UCSD-AML1 (cell line): ENCODE results near the gene NUMB.

Experiments
- DNase-seq: peaks from one replicate; lab custom pipeline; 2025; ENCODE audit not compliant: unreplicated experiment; lab: John Stamatoyannopoulos, UW

NUMB gene

DNA sequence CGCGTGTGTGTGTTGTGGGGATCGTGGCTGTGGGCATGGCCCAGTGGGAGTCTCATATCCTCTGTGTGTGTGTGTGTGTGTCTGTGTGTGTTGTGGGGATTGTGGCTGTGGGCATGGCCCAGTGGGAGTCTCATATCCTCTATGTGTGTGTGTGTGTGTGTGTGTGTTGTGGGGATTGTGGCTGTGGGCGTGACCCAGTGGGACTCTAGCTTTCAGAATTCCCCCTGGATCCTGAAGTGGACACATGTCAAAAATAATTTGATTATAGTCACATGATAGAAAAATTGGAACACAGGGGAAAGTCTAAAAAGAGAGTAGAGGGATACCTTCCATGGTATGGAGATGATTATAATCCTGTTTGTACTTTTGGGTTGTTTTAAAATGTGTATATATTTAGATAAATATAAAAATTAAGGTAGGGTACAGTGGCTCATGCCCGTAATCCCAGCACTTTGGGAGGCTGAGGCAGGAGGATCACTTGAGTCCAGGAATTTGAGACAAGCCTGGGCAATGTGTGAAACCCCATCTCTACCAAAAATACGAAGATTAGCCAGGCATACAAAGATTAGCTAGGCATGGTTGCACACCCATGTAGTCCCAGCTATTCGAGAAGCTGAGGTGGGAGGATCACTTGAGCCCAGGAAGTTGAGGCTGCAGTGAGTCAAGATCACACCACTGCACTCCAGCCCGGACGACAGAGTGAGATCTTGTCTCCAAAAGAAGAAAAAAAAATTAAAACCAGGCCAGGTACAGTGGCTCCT is 210.1 kb downstream of the NUMB start:
- DNase-seq, result no peak

DNA sequence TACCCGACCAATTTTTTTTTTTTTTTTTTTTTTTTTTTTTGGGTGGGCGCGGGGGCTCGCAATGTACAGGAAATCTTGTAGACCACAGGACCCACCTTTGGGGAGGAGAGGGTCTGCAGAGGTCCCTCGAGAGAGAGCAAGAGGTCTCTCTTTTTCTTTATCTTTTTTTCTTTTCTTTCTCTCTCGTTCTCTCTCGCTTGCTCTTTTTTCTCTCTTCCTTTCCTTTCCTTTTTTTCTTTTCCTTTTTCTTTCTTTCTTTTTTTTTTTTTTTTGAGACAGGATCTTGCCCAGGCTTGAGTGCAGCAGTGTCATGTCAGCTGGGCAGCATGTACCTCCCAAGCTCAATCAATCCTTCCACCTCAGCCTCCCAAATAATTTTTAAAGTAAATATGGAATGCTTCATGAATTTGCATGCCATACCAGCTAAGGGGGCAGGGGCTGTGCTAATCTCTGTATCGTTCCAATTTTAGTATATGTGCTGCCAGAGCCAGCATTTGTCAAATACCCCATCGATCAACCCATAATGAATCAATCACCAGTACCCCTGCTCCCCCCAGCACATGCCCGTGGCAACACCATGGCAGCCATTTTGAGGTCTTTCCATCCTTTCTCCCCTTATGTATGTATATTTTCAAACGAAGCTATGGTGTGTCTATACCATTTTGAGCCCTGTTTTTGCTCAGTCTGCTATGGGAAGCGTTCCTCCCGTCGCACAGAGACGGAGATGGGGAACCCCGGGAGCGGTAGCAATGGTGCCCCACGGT is 211.8 kb downstream of the NUMB start:
- no peak for DNase-seq

DNA sequence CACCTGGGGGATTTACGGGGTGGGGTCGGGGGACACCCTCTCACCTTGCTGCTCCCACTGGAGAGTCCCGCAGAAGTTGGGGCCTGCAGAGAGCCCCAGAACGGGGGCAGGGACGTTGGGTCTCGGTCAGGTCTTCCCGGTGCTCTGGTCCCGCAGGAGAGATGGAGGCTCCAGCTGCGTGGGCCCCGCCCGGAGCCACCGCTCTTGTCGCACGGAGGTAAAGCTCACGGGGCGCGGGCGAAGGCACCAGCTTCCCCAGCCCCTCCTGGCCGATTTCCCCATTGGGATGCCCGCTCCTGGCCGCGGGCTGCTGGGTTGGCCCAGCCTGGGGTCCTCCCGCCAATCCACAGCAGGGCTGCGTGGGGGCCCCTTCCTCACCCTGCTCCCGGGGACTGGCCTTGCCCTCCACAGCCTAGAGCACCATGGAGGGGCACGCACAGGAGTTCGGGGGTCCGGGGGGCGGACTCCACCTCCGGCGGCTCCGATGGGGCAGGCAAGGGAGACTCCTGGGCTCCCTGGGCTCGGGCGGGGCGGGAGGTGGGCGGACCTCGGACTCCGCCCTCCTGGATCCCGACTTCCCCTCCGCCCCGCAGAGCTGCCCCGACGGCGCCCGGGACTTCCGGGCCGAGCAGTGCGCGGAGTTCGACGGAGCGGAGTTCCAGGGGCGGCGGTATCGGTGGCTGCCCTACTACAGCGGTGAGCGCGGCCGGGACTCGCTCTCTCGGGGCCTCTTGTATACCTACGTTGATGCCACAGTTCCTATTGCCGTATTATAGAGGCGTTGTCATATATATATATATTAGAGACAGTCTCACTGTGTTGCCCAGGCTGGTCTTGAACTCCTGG is 212.6 kb downstream of the NUMB start:
- peak; percentile 80 for DNase-seq

- no peak for DNase-seq
Observed at GRCh38 chr14:73244541-73245290, 213.6 kb downstream of the NUMB start.

DNA sequence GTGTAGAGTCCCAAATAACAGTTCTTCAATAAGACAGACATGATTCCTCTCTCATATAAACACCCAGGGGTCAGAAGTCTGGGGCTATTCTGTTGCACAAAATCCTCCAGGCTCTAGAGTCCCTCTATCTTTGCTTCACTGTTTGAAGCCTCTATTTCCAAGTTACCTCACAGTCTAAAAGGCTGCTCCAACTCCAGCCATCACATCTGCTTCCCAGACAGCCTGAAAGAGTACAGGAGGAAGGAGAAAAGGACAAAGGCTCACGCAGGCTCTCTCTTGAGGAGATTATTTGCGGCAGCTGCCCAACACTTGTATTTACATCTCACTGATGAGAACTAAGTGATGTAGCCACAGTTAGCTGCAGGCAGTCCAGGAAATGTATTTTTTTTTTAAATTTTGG is 214.6 kb downstream of the NUMB start:
- DNase-seq, result no peak

DNA sequence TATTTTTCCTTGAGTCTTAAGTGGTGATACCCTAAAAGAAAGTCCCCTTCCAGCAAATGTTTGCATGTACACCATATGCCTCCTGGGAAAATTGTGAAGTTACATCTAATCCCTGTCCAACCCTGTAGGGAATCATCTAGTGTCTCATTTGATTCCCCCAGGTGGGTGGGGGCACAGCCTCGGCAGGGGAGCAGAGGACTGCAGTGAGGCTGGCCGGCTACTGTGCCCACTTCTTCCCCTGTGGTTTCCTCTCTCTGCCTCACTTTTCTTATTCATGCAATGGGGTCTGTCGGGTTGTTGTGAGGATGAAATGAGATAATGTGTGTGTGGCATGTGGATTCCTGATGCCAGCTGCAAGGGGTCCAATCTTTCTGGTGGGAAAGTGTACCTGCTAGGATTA is 215.0 kb downstream of the NUMB start:
- DNase-seq, result no peak

DNA sequence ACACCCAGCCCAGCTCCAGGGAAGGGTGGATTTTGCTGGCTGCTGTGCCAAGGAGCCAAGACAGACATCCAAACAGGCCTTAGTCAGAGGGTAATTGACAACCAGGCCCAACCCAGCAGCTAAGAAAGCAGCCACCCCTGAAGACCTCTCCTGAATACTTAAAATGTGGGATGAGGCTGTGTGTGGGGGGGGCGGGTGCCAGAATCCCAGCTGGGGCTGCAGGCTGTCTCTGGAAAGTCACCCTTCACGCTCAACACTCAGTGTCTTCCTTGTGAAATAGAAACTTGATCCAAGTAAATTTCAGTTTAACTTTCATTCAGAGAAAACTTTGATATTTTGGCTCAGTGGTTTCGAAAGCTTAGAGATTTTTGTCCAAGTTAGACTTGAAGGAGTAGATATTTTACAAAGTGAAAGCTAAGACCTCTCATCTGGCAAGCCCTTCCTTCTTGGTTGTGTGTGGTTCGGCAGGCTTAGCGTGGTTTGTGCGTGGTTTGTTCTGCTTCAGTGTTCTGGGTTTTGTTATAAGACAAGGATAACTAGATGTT is 215.9 kb downstream of the NUMB start:
- DNase-seq, result no peak

DNA sequence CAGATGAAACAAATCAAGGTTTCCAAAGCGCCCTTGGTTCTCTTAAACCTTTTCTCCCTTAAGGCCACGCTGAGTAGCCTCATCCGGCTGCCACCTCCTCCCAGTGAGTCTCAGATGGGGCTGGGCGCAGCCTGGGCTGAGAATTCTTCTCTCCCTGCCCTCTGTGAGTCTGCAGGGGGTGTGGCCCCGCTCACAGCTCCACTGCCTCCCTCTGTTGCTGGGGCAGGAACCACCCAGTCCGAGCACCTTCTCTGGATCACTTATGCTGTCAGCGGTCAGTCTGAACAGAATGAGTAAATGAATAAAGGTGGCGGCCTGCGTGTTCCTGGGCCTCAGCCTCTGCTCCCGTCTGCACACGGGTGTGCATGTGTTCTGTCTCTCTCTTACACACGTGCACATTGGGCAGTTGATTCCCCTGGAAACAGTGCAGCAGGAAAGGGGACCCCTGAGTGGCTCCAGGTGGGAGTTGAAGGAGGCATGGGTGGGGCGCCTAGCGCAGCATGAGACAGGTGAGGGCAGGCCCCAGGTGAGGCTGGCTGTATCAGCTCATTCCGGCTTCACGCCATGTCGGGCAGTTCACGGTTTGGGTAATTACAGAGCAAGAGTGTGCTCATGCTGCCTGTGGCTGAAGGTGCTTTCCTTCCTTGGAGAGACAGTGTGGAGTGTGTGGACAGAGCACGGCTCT is 216.7 kb downstream of the NUMB start:
- DNase-seq, result no peak

DNA sequence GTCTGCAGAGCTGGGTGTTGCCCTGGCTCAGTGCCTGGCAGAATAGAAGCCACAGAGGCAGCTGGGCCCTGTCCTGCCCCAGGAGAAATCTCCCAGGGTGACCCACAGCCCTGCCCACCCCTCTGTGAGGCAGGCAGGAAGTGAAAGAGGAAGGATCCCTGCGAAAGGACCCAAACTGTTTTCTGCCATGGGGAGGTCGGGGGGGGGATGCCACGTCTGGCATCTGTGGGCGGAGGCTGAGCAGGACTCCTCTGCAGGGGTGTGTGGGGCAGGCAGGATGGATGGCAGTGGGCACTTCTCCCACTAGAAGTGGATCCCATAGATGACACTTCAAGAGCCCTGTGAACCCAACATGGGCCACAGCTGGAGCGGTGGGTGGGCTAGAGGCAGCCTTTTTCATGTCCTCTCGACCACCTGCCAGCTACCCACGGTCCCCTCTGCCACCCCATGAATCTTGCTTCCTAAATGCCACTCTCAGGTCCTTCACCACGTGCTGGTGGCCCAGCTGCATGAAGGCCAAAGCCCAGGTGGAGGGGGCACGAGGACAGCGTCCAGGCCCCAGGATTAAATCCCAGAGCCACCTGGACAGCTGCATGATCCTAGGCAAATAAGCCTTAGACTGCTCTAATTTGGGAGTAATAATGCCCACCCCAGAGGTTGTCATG is 217.4 kb downstream of the NUMB start:
- peak; percentile 35 for DNase-seq

DNA sequence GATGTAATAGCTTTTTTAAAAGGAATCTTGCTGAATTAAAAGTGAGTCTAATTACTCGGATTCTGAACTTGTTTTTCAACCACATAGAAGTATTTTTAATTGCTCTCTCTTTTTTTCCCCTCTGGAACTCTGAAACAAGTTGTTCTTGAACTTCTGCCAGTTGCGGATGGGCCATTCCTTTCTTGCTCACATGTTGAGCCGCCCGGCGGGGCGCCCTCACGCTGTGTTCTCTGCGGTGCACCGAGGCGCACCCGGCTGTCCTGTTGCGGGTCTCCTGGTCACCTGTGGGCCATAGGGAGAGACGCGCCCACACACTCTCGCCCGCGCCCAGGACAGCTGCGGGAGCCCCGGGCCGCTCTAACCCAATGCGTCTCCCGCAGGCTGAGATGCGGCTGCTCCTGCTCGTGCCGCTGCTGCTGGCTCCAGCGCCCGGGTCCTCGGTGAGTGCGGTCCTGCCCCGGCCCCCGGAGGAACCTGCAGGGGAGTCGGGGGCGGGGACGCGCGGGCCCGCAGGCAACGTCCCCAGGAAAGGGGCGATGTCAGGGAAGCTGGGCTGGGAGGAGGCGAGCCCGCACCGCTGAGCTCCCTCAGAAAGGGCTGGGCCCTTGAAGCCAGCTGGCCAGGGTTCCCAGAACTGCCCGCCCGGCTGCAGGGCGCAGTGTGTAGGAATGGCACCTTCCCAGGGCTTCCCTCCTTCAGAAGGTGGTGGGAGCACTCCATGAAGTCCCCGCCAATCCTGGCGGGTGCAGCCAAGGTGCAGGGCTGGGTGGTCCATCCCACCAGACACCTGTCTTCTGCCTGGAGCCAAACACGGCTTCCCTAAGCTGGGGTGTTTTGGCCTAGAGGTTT is 218.7 kb downstream of the NUMB start:
- no peak for DNase-seq

DNA sequence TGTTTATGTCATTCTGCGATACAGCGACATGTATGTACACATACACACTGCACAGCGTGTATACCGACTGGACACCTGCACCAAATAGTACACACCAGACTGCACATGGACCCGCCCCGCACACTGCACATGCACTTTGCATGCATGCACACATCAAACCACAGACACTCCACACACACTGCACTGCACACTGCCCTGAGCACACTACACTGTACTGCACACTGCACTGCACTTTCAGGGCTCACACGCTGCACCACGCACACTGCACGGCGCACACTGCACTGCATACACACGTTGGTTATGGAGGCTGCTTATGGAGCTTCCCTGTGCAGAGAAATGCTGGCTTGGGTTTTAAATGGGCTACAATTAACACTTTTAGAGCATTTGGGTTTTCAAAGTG is 219.4 kb downstream of the NUMB start:
- DNase-seq, result no peak

- no peak for DNase-seq
Observed at GRCh38 chr14:73238424-73238852, 219.9 kb downstream of the NUMB start.

DNA sequence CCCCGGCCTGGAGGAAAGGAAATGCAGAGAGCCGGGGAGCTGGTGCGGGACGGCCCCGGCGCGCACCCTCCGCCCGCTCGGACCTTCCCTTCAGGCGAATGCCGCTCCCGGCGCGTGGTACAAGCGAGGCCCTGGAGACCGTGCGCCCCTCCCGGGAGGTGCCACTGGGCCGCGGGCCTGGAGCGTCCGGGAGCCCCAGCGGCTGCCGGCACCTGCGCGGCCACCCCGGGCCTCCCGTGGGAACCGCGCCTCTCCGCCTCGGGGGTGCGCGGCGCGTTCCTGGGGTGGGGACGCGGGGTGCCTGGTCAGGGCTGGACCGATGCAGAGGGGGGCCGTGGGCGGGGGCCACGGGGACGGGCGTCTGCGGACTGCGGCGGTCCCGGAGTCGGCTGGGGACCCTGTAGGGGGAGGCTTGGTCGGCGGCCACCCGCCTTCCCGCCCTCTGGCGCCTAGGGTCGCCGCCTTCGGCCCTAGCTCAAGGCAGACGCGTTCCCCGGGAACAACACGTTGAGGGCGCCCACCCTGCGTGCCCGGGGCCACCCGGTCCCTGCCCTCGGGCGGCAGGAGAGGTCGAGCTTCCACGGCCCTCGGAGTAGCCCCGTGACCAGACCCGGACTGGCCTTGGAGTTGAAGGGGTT is 220.4 kb downstream of the NUMB start:
- DNase-seq, result no peak

DNA sequence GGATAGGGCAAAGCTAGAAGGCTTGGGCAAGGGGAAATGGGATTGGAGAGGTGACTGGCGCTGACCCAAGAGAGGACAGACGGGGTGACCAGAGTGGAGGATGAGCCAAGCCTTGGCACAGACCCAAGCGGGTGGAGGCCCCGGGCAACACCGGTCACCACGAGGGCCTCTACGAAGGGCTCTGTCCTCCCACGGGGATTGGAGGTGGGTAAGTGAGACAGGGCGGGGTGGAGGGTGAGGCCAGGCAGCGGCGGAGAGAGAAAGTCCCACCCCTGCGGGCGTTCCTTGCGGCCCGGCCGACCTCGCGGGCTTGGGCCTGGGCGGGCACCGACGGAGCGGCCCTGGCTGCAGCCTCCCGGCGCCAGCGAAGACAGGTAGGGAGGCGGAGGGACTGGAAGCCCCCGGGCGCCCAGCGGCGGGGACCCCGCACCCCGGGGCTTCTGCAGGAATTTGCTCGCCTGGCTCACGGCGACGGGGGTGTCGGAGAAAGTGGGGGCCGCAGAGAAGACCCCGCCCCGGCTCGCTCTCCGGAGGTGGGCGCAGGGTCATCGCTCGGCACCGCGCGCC is 221.0 kb downstream of the NUMB start, which contains the start of gene PAPLN:
Gene PAPLN, plus strand, starts transcription at position 288 of the 567 bp plus-strand sequence. CDS start 2,273 bp downstream, outside the sequence.
- no peak for DNase-seq

DNA sequence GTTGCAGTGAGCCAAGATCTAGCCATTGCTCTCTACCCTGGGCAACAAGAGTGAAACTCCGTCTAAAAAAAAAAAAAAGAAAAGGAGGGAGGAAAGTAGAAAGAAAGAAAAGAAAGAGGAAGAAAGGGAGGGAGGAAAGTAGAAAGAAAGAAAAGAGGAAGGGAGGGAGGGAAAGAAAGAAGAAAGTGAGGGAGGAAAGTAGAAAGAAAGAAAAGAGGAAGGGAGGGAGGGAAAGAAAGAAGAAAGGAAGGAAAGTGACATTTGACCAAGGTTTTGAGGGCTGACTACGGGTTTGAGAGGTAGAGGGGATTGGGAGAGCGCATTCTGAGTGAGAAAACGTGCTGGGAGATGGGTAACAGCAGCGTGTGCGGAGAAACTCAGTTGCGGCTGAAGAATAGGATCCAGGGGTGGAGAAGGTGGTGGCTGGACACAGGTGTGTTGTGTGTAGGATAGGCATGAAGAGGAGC is 221.6 kb downstream of the NUMB start:
- no peak for DNase-seq

DNA sequence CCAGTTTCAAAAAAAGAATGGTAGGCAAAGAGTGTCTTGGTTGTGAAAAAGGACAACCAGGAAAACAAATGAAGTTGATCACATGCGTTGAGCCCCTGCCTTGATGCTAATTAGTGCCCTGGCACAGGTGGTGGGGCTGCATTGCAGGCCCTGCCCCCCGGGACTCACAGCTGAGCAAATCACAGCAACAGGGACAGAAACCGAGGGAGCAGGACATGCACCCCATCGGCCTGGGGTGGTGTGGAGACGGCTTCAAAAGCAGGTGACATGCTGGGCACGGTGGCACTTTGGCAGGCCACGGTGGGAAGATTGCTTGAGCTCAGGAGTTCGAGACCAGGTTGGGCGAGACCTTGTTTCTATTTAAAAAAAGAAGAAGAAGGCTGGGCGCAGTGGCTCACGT is 222.2 kb downstream of the NUMB start:
- no peak for DNase-seq

DNA sequence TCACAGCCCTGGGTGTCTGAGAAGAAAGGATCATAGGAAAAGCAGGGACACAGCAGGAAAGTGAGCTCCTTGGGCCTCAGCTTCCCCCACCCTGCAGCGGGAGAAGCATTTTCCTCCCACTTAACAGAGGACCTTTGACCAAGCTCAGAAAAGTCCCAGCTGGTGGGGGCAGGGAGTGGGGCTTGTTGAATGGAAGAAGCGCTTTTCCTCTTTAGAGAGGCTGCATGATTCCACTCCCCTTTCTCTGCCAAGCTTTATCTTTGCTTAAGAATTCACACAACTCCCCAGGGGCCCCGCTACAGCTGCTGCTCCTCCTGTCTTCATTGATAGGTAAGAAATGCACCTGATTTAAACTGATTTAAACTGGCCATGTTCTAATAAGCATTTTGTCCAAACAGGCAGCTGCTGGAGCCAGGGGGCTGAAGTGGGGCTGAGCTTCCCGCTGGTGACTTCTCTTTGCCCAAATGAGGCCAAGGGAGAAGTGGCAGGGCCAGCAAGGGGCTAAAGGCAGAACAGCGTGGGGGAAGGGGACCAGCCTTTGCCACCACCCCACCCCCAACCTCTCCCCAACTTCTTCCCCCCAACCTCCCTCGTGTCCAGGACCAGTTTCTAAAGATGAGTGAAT is 222.7 kb downstream of the NUMB start:
- DNase-seq, result no peak
